H9 (cell line): Measurements from ENCODE around the gene TPRG1. TPM values are rescaled to one million over a fixed set of nuclear protein-coding genes. Genes with fewer than 3 reads are reported as not detected.

Experiments
- DNase-seq: peaks from one replicate; pipeline ENCODE4 v3.0.0-alpha.2; 2017
- H2AFZ ChIP-seq: one replicate; pipeline ENCODE4 v1.6.1; 2013; ENCODE audit warnings: mild to moderate bottlenecking, low read length, control low read depth, moderate library complexity
- H2AK5ac ChIP-seq: 2 replicates; pipeline ENCODE4 v1.6.1; 2013; ENCODE audit warnings: low read length, control low read depth, mixed read lengths; ENCODE audit not compliant: insufficient read length
- H2BK120ac ChIP-seq: one replicate; pipeline ENCODE4 v1.6.1; 2013; ENCODE audit warnings: low read depth, mild to moderate bottlenecking, low read length, control low read depth, inconsistent platforms; ENCODE audit not compliant: poor library complexity, severe bottlenecking
- H2BK12ac ChIP-seq: 2 replicates; pipeline ENCODE4 v1.6.1; 2013; ENCODE audit warnings: low read length, control low read depth, mixed read lengths, low read depth; ENCODE audit not compliant: insufficient read length
- H2BK15ac ChIP-seq: 2 replicates; pipeline ENCODE4 v1.6.1; 2013; ENCODE audit warnings: low read depth, low read length, control low read depth
- H2BK20ac ChIP-seq: one replicate; pipeline ENCODE4 v1.6.1; 2013; ENCODE audit warnings: low read depth, mild to moderate bottlenecking, low read length, control low read depth, inconsistent platforms; ENCODE audit not compliant: poor library complexity, severe bottlenecking
- H2BK5ac ChIP-seq: 2 replicates; pipeline ENCODE4 v1.6.1; 2013; ENCODE audit warnings: low read length, control low read depth, mixed read lengths; ENCODE audit not compliant: insufficient read length
- H3K14ac ChIP-seq: 2 replicates; pipeline ENCODE4 v1.6.1; 2013; ENCODE audit warnings: low read length, control low read depth; ENCODE audit not compliant: insufficient read depth
- H3K18ac ChIP-seq: 2 replicates; pipeline ENCODE4 v1.6.1; 2013; ENCODE audit warnings: low read depth, mild to moderate bottlenecking, mixed read lengths, low read length, control low read depth; ENCODE audit not compliant: insufficient read length
- H3K23ac ChIP-seq: 2 replicates; pipeline ENCODE4 v1.6.1; 2013; ENCODE audit warnings: low read length, control low read depth, mixed read lengths, low read depth; ENCODE audit not compliant: insufficient read length
- H3K23me2 ChIP-seq: 2 replicates; pipeline ENCODE4 v1.6.1; 2013; ENCODE audit warnings: low read depth, mild to moderate bottlenecking, mixed read lengths, low read length, control low read depth; ENCODE audit not compliant: insufficient read length, poor library complexity, severe bottlenecking
- H3K27ac ChIP-seq: 2 replicates; pipeline ENCODE4 v1.5.1; 2013; ENCODE audit warnings: low read length, control low read depth, mixed read lengths, low read depth; ENCODE audit not compliant: insufficient read length
- H3K27me3 ChIP-seq: 2 replicates; pipeline ENCODE4 v1.6.1; 2013; ENCODE audit warnings: low read length, control low read depth, inconsistent platforms; ENCODE audit not compliant: insufficient read depth
- H3K4ac ChIP-seq: 2 replicates; pipeline ENCODE4 v1.6.1; 2013; ENCODE audit warnings: low read depth, mild to moderate bottlenecking, control low read depth, inconsistent platforms, low read length, moderate library complexity
- H3K4me1 ChIP-seq: 2 replicates; pipeline ENCODE4 v1.6.1; 2013; ENCODE audit warnings: low read length, control low read depth, inconsistent platforms; ENCODE audit not compliant: insufficient read depth
- H3K4me2 ChIP-seq: 2 replicates; pipeline ENCODE4 v1.6.1; 2013; ENCODE audit warnings: low read length, control low read depth, mixed read lengths; ENCODE audit not compliant: insufficient read length, insufficient read depth
- H3K56ac ChIP-seq: 2 replicates; pipeline ENCODE4 v1.6.1; 2013; ENCODE audit warnings: low read depth, mild to moderate bottlenecking, mixed read lengths, low read length, control low read depth; ENCODE audit not compliant: insufficient read length
- H3K79me1 ChIP-seq: 2 replicates; pipeline ENCODE4 v1.6.1; 2013; ENCODE audit warnings: low read depth, mild to moderate bottlenecking, moderate library complexity, low read length, control low read depth, inconsistent platforms; ENCODE audit not compliant: insufficient read depth, poor library complexity, severe bottlenecking
- H3K79me2 ChIP-seq: 2 replicates; pipeline ENCODE4 v1.6.1; 2013; ENCODE audit warnings: low read length, control low read depth, inconsistent platforms; ENCODE audit not compliant: insufficient read depth
- H3K9ac ChIP-seq: 2 replicates; pipeline ENCODE4 v1.6.1; 2013; ENCODE audit warnings: low read length, control low read depth, mixed read lengths; ENCODE audit not compliant: insufficient read length; ENCODE audit errors: extremely low read depth
- H3K9me3 ChIP-seq: one replicate; pipeline ENCODE4 v1.6.1; 2013; ENCODE audit warnings: low read depth, low read length, inconsistent platforms; ENCODE audit not compliant: control insufficient read depth
- H3T11ph ChIP-seq: one replicate; pipeline ENCODE4 v1.6.1; 2013; ENCODE audit warnings: mild to moderate bottlenecking, low read length, control low read depth, inconsistent platforms
- H4K20me1 ChIP-seq: one replicate; pipeline ENCODE4 v1.6.1; 2013; ENCODE audit not compliant: control insufficient read depth, insufficient read length, insufficient read depth
- H4K5ac ChIP-seq: 2 replicates; pipeline ENCODE4 v1.6.1; 2013; ENCODE audit warnings: low read depth, mild to moderate bottlenecking, mixed read lengths, low read length, control low read depth; ENCODE audit not compliant: insufficient read length
- H4K8ac ChIP-seq: replicated peaks from 2 replicates; pipeline ENCODE4 v1.6.1; 2013; ENCODE audit warnings: low read length, control low read depth, mixed read lengths, low read depth; ENCODE audit not compliant: insufficient read length
- H4K91ac ChIP-seq: 2 replicates; pipeline ENCODE4 v1.6.1; 2013; ENCODE audit warnings: low read depth, mild to moderate bottlenecking, moderate library complexity, mixed read lengths, low read length, control low read depth; ENCODE audit not compliant: insufficient read length
- H3K27ac Mint-ChIP-seq, 3 experiments: 2 replicates in 2 of 3; 3 replicates in 1 of 3; pipeline ENCODE4 v1.8.0; 2020 to 2021; ENCODE audit warnings: mixed read lengths in 3 of 3, mild to moderate bottlenecking in 1 of 3, moderate library complexity in 1 of 3
- H3K27me3 Mint-ChIP-seq: 2 replicates; pipeline ENCODE4 v1.8.0; 2021; ENCODE audit warnings: low read depth, mild to moderate bottlenecking, moderate library complexity, mixed read lengths
- H3K36me3 Mint-ChIP-seq, 3 experiments: 2 replicates in 2 of 3; 3 replicates in 1 of 3; pipeline ENCODE4 v1.8.0; 2020 to 2021; ENCODE audit warnings: low read depth in 3 of 3, mixed read lengths in 3 of 3; ENCODE audit not compliant: insufficient read depth in 1 of 3
- H3K4me1 Mint-ChIP-seq, 2 experiments: 2 replicates each; pipeline ENCODE4 v1.8.0; 2020; ENCODE audit warnings: mixed read lengths in 2 of 2
- H3K4me3 Mint-ChIP-seq, 2 experiments: 2 replicates in 1 of 2; 3 replicates in 1 of 2; pipeline ENCODE4 v1.8.0; 2020 to 2021; ENCODE audit warnings: mild to moderate bottlenecking in 2 of 2, mixed read lengths in 2 of 2, moderate library complexity in 1 of 2
- H3K9me3 Mint-ChIP-seq, 2 experiments: 2 replicates in 1 of 2; 3 replicates in 1 of 2; pipeline ENCODE4 v1.8.0; 2020; ENCODE audit warnings: mild to moderate bottlenecking in 2 of 2, mixed read lengths in 2 of 2, moderate library complexity in 1 of 2
- WGBS: extraction: QIAGEN DNeasy Blood & Tissue Kit; methylation state at CpG from one replicate; pipeline ENCODE4 v1.1.7; 2013; ENCODE audit warnings: missing lambda C conversion rate, low lambda C conversion rate, mixed read lengths; ENCODE audit not compliant: insufficient read length; ENCODE audit errors: extremely low coverage; 5-methylcytosine and 5-hydroxymethylcytosine counted together
- total RNA-seq: library from RNA; stranded (reverse); gene quantifications from 2 replicates; pipeline ENCODE4 v1.2.1, GENCODE V29; 2021
- TF ChIP-seq, protein P1 (sequence below): fragments of 200-600 bp; sonication (generic); conservative IDR thresholded peaks from 3 replicates; pipeline ENCODE4 v1.8.0; 2021; ENCODE audit warnings: antibody characterized with exemption, mild to moderate bottlenecking

Gene TPRG1
- total RNA-seq, 1 experiment from 2014 or later = 0.66 TPM

DNA sequence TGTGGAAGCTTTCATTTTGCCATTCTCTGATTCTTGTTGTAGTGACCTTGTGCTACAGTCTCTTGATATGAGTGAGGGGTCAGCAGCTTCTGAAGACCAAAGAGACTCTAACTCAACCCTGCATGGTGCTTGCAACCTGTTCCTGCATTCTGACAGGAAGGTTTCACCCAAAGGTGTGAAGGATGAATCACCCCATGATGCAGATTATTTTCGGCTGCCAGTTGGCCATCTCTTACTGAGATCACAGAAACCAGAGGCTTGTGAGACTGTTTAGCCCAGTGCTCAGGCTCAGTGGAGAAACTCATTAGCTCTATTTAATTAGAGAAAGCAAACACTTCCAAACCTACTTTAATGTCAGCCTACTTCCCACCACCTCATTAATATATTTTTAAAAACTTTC is 29.2 kb upstream of the TPRG1 start:
- no peak overlapping the region for H3T11ph ChIP-seq
- no peak overlapping the region for H4K5ac ChIP-seq
- no peak overlapping the region for H2BK20ac ChIP-seq
- H3K56ac ChIP-seq = no peak overlapping the region
- no peak overlapping the region for H3K18ac ChIP-seq
- no peak overlapping the region for H3K4me2 ChIP-seq
- no peaks in the 10 kb centered on the region for H3K79me1 ChIP-seq
- H3K4me3 Mint-ChIP-seq = no peak overlapping the region
- H2AK5ac ChIP-seq = no peak overlapping the region
- H3K4ac ChIP-seq = no peak overlapping the region
- WGBS = no CpG with 5 or more reads among the region's 1 CpG
- H4K8ac ChIP-seq = no peak overlapping the region
- H2BK5ac ChIP-seq = no peak overlapping the region
- H3K23ac ChIP-seq = no peak overlapping the region
- H3K27me3 ChIP-seq = no peaks in the 10 kb centered on the region
- TF ChIP-seq, protein P1, sequence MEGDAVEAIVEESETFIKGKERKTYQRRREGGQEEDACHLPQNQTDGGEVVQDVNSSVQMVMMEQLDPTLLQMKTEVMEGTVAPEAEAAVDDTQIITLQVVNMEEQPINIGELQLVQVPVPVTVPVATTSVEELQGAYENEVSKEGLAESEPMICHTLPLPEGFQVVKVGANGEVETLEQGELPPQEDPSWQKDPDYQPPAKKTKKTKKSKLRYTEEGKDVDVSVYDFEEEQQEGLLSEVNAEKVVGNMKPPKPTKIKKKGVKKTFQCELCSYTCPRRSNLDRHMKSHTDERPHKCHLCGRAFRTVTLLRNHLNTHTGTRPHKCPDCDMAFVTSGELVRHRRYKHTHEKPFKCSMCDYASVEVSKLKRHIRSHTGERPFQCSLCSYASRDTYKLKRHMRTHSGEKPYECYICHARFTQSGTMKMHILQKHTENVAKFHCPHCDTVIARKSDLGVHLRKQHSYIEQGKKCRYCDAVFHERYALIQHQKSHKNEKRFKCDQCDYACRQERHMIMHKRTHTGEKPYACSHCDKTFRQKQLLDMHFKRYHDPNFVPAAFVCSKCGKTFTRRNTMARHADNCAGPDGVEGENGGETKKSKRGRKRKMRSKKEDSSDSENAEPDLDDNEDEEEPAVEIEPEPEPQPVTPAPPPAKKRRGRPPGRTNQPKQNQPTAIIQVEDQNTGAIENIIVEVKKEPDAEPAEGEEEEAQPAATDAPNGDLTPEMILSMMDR = no peak
- H4K91ac ChIP-seq = no peak overlapping the region
- H2AFZ ChIP-seq = no peak overlapping the region
- H3K9me3 Mint-ChIP-seq = no peaks in the 10 kb centered on the region
- H3K9me3 ChIP-seq = no peaks in the 10 kb centered on the region
- H3K27ac Mint-ChIP-seq = no peak overlapping the region
- H2BK12ac ChIP-seq = no peak overlapping the region
- no peaks in the 10 kb centered on the region for H4K20me1 ChIP-seq
- H3K9ac ChIP-seq = no peak overlapping the region
- H3K36me3 Mint-ChIP-seq = no peaks in the 10 kb centered on the region
- H3K79me2 ChIP-seq = no peaks in the 10 kb centered on the region
- no peaks in the 10 kb centered on the region for H3K4me1 ChIP-seq
- H3K27me3 Mint-ChIP-seq = no peaks in the 10 kb centered on the region; the same call in 1 of the 2 replicates
- no peak for DNase-seq
- H3K14ac ChIP-seq = no peak overlapping the region
- H3K27ac ChIP-seq = no peak overlapping the region
- H3K4me1 Mint-ChIP-seq = peaks cover 3 to 5% of the 10 kb centered on the region in 2 experiments
- no peak overlapping the region for H2BK15ac ChIP-seq
- H2BK120ac ChIP-seq = no peak overlapping the region
- no peaks in the 10 kb centered on the region for H3K23me2 ChIP-seq
